RWPE2 (cell line): Measurements from ENCODE around the gene TSPAN4.

ENCODE experiments used
- ATAC-seq: fragments of 200-7000 bp; cut with Tn5 transposase; 3 replicates; pipeline ENCODE4 v1.9.1; 2021; ENCODE audit warnings: low read depth
- DNase-seq: peaks from one replicate; pipeline ENCODE4 v3.0.0-alpha.2; 2020; ENCODE audit warnings: low spot score
- H3K27ac ChIP-seq: fragments of 450-650 bp; 2 replicates; pipeline ENCODE4 v1.5.1; 2017; ENCODE audit warnings: mild to moderate bottlenecking; ENCODE audit not compliant: poor library complexity, severe bottlenecking
- H3K27me3 ChIP-seq: fragments of 250-450 bp; sonication (Bioruptor Pico); 2 replicates; pipeline ENCODE4 v1.5.1; 2021; ENCODE audit warnings: mild to moderate bottlenecking, moderate library complexity; ENCODE audit not compliant: insufficient read depth, poor library complexity, severe bottlenecking
- H3K36me3 ChIP-seq: fragments of 250-450 bp; sonication (Bioruptor Pico); 2 replicates; pipeline ENCODE4 v1.5.1; 2020; ENCODE audit warnings: low read depth, mild to moderate bottlenecking, moderate library complexity
- H3K4me1 ChIP-seq: fragments of 250-450 bp; sonication (Bioruptor Pico); 2 replicates; pipeline ENCODE4 v1.5.1; 2021; ENCODE audit warnings: mild to moderate bottlenecking, moderate library complexity; ENCODE audit not compliant: insufficient read depth, poor library complexity, severe bottlenecking
- H3K4me3 ChIP-seq: fragments of 250-450 bp; sonication (Bioruptor Pico); 2 replicates; pipeline ENCODE4 v1.5.1; 2021; ENCODE audit warnings: mild to moderate bottlenecking, moderate library complexity; ENCODE audit not compliant: severe bottlenecking
- H3K9me3 ChIP-seq: fragments of 250-450 bp; sonication (Bioruptor Pico); 2 replicates; pipeline ENCODE4 v1.5.1; 2021; ENCODE audit warnings: mild to moderate bottlenecking, moderate library complexity; ENCODE audit not compliant: severe bottlenecking
- TF ChIP-seq, protein P1 (sequence below): fragments of 450-650 bp; IDR thresholded peaks from one replicate; pipeline ENCODE4 v1.5.1; 2017; ENCODE audit warnings: mild to moderate bottlenecking, moderate library complexity; ENCODE audit not compliant: poor library complexity, severe bottlenecking

The TSPAN4 gene

DNA sequence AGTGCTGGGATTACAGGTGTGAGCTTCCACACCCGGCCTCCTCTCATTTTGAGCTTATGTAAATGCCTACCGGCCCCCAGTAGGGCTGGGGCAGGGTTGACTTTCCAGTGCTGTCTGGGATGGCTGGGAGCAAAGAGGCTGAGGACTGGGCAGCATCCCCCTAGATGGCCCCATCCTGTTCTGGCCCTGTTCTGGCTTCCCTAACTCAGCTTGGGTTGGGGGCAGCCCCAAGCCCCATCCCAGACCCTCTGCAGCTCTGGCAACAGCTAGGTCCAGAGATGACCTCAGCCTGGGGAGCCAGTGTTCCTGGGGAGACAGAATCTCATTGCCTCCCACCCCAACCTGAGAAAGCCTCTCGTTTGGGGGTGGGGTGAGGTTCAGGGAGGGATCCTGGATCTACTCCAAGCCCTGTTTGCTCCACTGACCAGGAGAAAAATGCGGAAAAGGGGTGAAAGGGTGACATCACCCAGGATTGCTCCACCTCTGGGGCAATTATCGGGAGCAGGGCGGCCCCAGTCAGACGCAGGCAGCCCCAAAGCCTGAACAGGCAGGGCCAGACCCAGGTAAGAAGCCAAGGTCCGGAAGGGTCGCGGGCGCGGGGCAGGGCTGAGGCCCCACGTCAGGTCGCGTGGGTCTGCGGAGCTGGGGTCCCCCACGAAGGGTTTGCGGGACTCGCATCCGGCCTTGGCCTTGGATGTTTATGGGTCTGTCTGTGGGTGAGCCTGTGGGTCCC is 24.1 kb upstream of the TSPAN4 start, which contains the start of gene PNPLA2:
Gene PNPLA2, plus strand, starts transcription at position 519 of the 733 bp plus-strand sequence. CDS start 805 bp downstream, outside the sequence.
- H3K27ac ChIP-seq = peak within 1 kb of the TSS; percentile 77
- ATAC-seq (peak; percentile 26), DNase-seq (no peak)
- peak within 1 kb of the TSS; percentile 80 for H3K4me3 ChIP-seq
- no peaks in the 10 kb centered on the region for H3K9me3 ChIP-seq
- H3K27me3 ChIP-seq = no peaks in the 10 kb centered on the region
- TF ChIP-seq, protein P1, sequence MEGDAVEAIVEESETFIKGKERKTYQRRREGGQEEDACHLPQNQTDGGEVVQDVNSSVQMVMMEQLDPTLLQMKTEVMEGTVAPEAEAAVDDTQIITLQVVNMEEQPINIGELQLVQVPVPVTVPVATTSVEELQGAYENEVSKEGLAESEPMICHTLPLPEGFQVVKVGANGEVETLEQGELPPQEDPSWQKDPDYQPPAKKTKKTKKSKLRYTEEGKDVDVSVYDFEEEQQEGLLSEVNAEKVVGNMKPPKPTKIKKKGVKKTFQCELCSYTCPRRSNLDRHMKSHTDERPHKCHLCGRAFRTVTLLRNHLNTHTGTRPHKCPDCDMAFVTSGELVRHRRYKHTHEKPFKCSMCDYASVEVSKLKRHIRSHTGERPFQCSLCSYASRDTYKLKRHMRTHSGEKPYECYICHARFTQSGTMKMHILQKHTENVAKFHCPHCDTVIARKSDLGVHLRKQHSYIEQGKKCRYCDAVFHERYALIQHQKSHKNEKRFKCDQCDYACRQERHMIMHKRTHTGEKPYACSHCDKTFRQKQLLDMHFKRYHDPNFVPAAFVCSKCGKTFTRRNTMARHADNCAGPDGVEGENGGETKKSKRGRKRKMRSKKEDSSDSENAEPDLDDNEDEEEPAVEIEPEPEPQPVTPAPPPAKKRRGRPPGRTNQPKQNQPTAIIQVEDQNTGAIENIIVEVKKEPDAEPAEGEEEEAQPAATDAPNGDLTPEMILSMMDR = no peak
- H3K36me3 ChIP-seq = peaks cover 4% of the 10 kb centered on the region
- peaks cover 15% of the 10 kb centered on the region for H3K4me1 ChIP-seq

DNA sequence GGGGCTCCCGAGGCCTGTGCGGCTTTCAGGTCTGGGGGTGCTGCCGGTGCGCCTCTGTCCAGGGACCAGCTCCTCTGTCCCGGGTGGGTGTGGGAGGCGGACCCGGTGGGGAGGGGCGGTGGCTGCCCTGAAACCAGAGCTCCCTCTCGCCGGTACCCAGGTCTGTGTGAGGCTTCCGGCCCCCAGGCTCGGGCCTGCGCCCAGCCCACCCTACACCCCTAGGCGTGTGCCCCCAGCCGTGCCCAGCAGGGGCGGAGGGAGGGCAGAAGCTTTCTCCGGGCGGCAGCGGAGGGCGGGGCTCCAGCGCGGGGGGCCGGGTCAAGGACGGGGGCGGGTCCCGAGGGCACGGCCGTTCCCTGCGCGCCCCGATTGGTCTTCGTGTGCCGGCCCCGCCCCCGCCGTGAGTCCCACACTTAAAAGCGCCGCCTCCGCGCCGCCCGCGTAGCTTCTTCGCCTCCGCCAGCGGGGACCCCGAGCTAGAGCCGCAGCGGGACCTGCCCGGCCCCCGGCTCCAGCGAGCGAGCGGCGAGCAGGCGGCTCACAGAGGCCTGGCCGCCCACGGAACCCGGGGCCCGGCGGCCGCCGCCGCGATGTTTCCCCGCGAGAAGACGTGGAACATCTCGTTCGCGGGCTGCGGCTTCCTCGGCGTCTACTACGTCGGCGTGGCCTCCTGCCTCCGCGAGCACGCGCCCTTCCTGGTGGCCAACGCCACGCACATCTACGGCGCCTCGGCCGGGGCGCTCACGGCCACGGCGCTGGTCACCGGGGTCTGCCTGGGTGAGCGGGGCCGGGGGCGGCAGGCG is 23.3 kb upstream of the TSPAN4 start:
- Histone ChIP-seq H3K27ac (peak overlapping the region; percentile 77), H3K4me1 (peaks cover 15% of the 10 kb centered on the region), H3K4me3 (peak overlapping the region; percentile 80), H3K36me3 (no peaks in the 10 kb centered on the region), H3K27me3 (no peaks in the 10 kb centered on the region), H3K9me3 (no peaks in the 10 kb centered on the region)
- ATAC-seq = peak; percentile 50
- no peak for DNase-seq
- TF ChIP-seq, protein P1 = no peak

DNA sequence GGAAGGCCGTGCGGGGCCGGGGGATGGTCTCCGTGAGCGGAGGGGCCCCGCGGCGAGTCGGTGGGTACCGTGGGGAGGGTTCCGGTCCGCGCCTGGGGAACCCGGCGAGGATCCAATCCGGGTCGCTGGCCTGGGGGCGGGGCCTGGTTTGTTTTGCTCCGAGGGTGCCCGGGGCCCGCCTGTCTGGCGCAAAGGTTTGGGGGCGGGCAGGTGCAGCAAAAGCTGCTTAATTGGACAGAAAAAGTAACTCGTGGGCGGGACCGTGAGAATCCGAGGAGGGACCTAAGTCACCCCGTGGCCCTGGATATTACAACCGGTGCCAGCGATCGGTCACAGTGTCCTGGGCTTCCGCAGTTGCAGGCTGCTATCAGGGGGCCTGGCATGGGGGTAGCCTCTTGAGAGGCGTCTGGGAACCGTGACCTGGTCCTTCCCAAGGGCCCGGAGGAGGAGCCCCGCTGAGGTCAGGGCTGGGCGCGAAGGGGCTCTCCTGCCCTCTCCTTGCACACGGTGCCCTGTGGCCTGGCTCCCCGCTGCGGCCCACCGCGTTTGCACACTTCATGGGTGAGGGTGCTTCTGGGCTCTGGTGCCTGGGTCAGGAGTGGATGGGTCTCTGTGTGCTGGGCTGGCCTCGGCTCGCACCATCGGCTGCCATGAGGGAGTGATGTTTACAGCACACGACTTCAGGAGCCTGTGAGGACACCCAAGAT is 22.6 kb upstream of the TSPAN4 start:
- Histone ChIP-seq H3K27me3 (no peaks in the 10 kb centered on the region), H3K27ac (peak overlapping the region; percentile 77), H3K36me3 (no peaks in the 10 kb centered on the region), H3K4me1 (peaks cover 15% of the 10 kb centered on the region), H3K9me3 (no peaks in the 10 kb centered on the region), H3K4me3 (peak overlapping the region; percentile 80)
- ATAC-seq (peak; percentile 57), DNase-seq (peak; percentile 93)
- TF ChIP-seq, protein P1 = no peak

DNA sequence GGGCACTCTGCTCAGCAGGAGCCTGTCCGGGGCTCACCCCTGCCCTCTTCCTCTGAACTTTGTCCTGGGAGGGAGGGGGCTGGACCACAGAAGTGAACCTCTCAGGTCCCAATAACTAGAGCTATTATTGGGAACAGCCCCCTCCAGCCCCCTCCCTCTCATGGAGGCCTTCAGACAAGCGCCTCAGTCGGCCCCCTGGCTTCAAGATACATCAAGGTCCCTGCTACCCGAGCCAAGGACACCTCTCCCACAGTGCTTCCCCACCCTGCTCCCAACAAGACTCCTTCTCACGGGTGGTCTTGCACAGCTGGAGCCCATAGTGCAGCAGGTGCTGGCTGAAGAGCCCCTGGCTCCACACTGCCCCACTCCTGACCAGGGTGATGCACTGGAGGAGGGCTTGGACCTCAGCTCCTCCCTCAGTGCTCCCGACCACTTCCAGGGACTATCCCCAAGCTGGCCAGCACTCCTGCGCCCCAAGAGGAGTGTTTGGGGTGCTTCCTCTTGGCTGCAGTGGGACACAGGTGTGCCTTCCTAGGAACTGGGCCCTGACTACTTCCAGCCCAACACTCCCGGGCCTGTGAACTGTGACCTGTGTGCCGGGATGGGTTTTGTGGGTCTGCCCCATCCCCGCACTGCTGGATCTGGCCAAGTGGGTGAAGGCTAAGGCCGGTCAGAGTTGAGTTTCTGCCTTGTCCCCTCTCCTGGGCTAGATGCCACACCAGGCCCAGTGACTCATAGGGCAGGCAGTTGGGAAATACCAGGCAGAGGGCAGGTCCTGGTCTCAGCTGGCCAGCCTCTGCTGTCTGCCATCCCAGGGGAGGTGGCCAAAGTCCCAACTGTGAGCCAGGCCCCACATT is 21.8 kb upstream of the TSPAN4 start:
- ATAC-seq (peak; percentile 28; the same call in 2 of the 3 replicates), DNase-seq (no peak)
- peaks cover 15% of the 10 kb centered on the region for H3K4me1 ChIP-seq
- peak overlapping the region; percentile 77 for H3K27ac ChIP-seq
- no peaks in the 10 kb centered on the region for H3K9me3 ChIP-seq
- H3K4me3 ChIP-seq = peak overlapping the region; percentile 80
- TF ChIP-seq, protein P1 = no peak
- H3K27me3 ChIP-seq = no peaks in the 10 kb centered on the region
- no peaks in the 10 kb centered on the region for H3K36me3 ChIP-seq
